Esophagus squamous epithelium (tissue), 4 donors: Measurements from ENCODE around the gene RELN.

Experiments used
- POLR2A ChIP-seq, 4 donors: fragments of 450-650 bp; IDR thresholded peaks; one replicate each; pipeline ENCODE4 v1.6.1; 2017; ENCODE audit warnings: antibody characterized with exemption in 4 of 4, mild to moderate bottlenecking in 4 of 4, moderate library complexity in 3 of 4
- TF ChIP-seq, protein P1 (sequence below), 6 experiments: fragments of 450-650 bp in 4 of 6; fragments of 200-600 bp in 2 of 6; sonication (generic) in 2 of 6; IDR thresholded peaks; one replicate each; pipeline ENCODE4 v1.5.1; 2016 to 2019; ENCODE audit warnings: antibody characterized with exemption in 6 of 6, mild to moderate bottlenecking in 4 of 6, moderate library complexity in 4 of 6

DNA sequence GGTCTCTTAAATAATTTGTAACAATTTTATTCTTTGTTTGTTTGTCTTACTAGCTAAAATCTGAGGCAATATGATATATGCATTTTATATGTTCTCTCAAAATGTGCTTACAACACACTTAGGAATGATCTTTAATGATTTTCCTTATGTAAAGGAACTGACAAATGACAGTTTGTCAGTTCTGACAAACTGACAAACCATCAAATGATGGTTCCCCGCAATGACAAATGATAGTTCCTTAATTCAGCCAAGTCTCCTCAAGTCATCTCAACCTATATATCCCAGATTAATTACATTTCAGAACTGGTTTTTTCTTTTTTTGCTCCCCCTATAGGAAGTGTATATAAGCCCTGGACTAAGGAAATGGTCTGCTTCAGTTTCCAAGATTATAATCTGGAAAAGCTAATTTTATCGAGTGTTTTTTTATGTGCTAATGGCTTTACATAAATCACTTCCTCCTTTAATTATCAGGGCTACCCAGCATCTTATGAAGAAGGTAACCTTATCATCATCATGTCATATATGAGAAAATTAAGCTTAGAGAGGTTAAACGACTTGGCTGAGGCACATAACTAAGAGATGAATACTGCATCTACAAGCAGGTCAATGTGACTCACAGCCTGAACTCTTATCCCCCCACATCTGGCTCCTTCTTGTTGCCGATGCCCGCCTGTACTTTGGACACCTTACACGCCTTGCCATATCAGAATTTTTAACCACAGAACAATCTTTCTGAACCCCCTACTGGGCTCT lies 75.1 kb downstream of the RELN start:
- TF ChIP-seq, protein P1, sequence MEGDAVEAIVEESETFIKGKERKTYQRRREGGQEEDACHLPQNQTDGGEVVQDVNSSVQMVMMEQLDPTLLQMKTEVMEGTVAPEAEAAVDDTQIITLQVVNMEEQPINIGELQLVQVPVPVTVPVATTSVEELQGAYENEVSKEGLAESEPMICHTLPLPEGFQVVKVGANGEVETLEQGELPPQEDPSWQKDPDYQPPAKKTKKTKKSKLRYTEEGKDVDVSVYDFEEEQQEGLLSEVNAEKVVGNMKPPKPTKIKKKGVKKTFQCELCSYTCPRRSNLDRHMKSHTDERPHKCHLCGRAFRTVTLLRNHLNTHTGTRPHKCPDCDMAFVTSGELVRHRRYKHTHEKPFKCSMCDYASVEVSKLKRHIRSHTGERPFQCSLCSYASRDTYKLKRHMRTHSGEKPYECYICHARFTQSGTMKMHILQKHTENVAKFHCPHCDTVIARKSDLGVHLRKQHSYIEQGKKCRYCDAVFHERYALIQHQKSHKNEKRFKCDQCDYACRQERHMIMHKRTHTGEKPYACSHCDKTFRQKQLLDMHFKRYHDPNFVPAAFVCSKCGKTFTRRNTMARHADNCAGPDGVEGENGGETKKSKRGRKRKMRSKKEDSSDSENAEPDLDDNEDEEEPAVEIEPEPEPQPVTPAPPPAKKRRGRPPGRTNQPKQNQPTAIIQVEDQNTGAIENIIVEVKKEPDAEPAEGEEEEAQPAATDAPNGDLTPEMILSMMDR (IDR thresholded peaks at IDR 0.05): no peak
- no peak for TF ChIP-seq POLR2A (IDR thresholded peaks at IDR 0.05)
